ENCODE measurements around the gene MRFAP1. TPM values are rescaled to one million over a fixed set of nuclear protein-coding genes. Genes with fewer than 3 reads are reported as not detected.

MRFAP1 gene
- total and polyA plus RNA-seq, 2 of the 4 experiments (the other 2 are of a cell fraction), result 65.4 to 268 TPM

DNA sequence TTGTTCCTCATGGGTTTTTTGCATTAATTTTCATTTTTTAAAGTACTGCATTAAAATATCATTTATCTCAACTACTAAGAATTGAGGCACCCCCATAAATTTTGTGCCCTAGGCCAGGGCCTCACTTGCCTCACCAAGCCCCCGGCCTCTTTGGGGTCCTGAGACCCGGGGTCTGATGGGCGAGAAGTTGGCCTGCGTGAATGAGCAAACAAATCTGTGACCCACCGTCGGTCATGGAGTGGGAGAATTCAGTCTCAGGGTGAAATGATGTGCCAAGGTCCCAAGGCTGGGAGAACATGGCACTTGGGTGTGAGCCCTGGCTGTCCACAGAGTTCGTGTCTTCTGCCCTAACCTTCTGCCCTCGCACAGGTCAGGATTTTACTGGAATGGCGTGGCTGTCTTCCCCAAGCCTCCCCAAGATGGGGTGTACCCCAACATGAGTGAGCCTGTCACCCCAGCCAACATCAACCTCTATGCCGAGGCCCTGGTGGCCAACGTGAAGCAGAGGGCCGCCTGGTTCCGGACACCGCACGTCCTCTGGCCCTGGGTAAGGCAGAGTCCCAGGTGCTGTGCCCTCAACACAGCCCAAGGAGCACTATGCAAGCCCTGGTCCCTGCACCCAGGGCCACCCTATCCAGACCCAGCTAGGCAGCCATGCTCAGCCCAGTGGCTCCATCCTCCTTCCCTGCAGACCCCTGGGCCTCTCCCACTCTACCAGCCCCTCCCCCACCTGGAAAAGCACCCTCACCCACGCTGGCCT is 47.5 kb upstream of the MRFAP1 start:
- no peak overlapping the region for H2BK5ac ChIP-seq (ENCODE audit: low read depth, low read length, poor library complexity, severe bottlenecking)
- no peak overlapping the region for H4K5ac ChIP-seq (ENCODE audit: low read depth, low read length)
- TF ChIP-seq BHLHE40 (IDR thresholded peaks at IDR 0.05; ENCODE audit: low read depth, low read length), result no peak
- no peak for TF ChIP-seq RAD21 (IDR thresholded peaks at IDR 0.05; ENCODE audit: low read length)
- TF ChIP-seq FOS (IDR thresholded peaks at IDR 0.05; ENCODE audit: low read depth, low read length), result no peak
- no peak for TF ChIP-seq NFE2L2 (IDR thresholded peaks at IDR 0.05; ENCODE audit: low read depth, low read length)
- no peak for TF ChIP-seq MXI1 (IDR thresholded peaks at IDR 0.05; ENCODE audit: borderline replicate concordance, low read depth, low read length)
- TF ChIP-seq CEBPB (IDR thresholded peaks at IDR 0.05; ENCODE audit: low read depth, low read length), result no peak
- TF ChIP-seq, protein P1, sequence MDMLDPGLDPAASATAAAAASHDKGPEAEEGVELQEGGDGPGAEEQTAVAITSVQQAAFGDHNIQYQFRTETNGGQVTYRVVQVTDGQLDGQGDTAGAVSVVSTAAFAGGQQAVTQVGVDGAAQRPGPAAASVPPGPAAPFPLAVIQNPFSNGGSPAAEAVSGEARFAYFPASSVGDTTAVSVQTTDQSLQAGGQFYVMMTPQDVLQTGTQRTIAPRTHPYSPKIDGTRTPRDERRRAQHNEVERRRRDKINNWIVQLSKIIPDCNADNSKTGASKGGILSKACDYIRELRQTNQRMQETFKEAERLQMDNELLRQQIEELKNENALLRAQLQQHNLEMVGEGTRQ (IDR thresholded peaks at IDR 0.05; ENCODE audit: low read depth, low read length), result no peak
- no peak for TF ChIP-seq RCOR1 (IDR thresholded peaks at IDR 0.05; ENCODE audit: insufficient replicate concordance, low read length)
- TF ChIP-seq, protein P2, sequence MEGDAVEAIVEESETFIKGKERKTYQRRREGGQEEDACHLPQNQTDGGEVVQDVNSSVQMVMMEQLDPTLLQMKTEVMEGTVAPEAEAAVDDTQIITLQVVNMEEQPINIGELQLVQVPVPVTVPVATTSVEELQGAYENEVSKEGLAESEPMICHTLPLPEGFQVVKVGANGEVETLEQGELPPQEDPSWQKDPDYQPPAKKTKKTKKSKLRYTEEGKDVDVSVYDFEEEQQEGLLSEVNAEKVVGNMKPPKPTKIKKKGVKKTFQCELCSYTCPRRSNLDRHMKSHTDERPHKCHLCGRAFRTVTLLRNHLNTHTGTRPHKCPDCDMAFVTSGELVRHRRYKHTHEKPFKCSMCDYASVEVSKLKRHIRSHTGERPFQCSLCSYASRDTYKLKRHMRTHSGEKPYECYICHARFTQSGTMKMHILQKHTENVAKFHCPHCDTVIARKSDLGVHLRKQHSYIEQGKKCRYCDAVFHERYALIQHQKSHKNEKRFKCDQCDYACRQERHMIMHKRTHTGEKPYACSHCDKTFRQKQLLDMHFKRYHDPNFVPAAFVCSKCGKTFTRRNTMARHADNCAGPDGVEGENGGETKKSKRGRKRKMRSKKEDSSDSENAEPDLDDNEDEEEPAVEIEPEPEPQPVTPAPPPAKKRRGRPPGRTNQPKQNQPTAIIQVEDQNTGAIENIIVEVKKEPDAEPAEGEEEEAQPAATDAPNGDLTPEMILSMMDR (conservative IDR thresholded peaks at IDR 0.05; ENCODE audit: low read depth, low read length), result no peak
- TF ChIP-seq, protein P3, sequence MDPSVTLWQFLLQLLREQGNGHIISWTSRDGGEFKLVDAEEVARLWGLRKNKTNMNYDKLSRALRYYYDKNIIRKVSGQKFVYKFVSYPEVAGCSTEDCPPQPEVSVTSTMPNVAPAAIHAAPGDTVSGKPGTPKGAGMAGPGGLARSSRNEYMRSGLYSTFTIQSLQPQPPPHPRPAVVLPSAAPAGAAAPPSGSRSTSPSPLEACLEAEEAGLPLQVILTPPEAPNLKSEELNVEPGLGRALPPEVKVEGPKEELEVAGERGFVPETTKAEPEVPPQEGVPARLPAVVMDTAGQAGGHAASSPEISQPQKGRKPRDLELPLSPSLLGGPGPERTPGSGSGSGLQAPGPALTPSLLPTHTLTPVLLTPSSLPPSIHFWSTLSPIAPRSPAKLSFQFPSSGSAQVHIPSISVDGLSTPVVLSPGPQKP (IDR thresholded peaks at IDR 0.05; ENCODE audit: borderline replicate concordance, low read depth, low read length), result no peak
- TF ChIP-seq SMC3 (IDR thresholded peaks at IDR 0.05; ENCODE audit: low read depth, low read length), result no peak
- TF ChIP-seq POLR2A (IDR thresholded peaks at IDR 0.05; ENCODE audit: low read depth, low read length), result no peak
- no peak for TF ChIP-seq CHD1 (IDR thresholded peaks at IDR 0.05; ENCODE audit: low read depth, low read length)
- TF ChIP-seq MAFK (IDR thresholded peaks at IDR 0.05; ENCODE audit: low read depth, low read length), result no peak
- TF ChIP-seq MAZ (IDR thresholded peaks at IDR 0.05; ENCODE audit: borderline replicate concordance, low read depth, low read length), result no peak
- H4K91ac ChIP-seq (ENCODE audit: insufficient read depth, low read depth, low read length), result no peak overlapping the region
- H3K18ac ChIP-seq (ENCODE audit: low read depth, low read length), result no peak overlapping the region
- H3K27ac ChIP-seq (ENCODE audit: insufficient read depth, low read length), result no peak overlapping the region
- H4K8ac ChIP-seq (ENCODE audit: low read depth in 2 of 2, low read length in 2 of 2), result no peak overlapping the region
- H3K79me1 ChIP-seq (ENCODE audit: low read depth in 1 of 2, low read length in 2 of 2), result no peaks in the 10 kb centered on the region
- dilution Hi-C loops (cut with HindIII; ENCODE audit: low sequenced_read_pairs, unreplicated experiment) (no loop called here), in situ Hi-C loops (cut with MboI; ENCODE audit: low sequenced_read_pairs) (no loop called here), intact Hi-C loops (cut with micrococcal nuclease) (no loop called here)
- POLR2A ChIA-PET (ENCODE audit: unreplicated experiment), result no interaction called here
- no peak overlapping the region for H2AFZ ChIP-seq (replicated peaks; ENCODE audit: low read length, poor library complexity)
- no peak overlapping the region for H2BK15ac ChIP-seq (ENCODE audit: low read depth, low read length)
- CTCF ChIA-PET, result no interaction called here
- no peak overlapping the region for H2BK20ac ChIP-seq (ENCODE audit: low read depth, low read length)
- H3K9me1 ChIP-seq (ENCODE audit: insufficient read depth, low read length), result 0 out of 2 replicates have a peak, but pooled peaks cover 3% of the 10 kb centered on the region
- no peak overlapping the region for H2AK5ac ChIP-seq (ENCODE audit: low read depth, low read length)
- no peak overlapping the region for H3K23ac ChIP-seq (ENCODE audit: low read depth, low read length)
- DNase-seq (no peak), ATAC-seq (ENCODE audit: low read depth) (no peak)
- H3K56ac ChIP-seq (ENCODE audit: extremely low read depth, insufficient read depth, low read length), result no peak overlapping the region
- peaks cover 26% of the 10 kb centered on the region for H3K36me3 ChIP-seq (ENCODE audit: control insufficient read depth, insufficient read depth, low read length)
- H2BK120ac ChIP-seq (ENCODE audit: low read depth, low read length), result no peak overlapping the region
- 89% methylated on average over 8 of the region's 16 CpGs; no CpG with 5 or more reads in 1 of the 2 experiments for WGBS, 2 experiments (ENCODE audit: extremely low coverage in 2 of 2, insufficient read length in 1 of 2)
- no peak overlapping the region for H3K4ac ChIP-seq (ENCODE audit: low read depth, low read length)
- H3K14ac ChIP-seq (replicated peaks; ENCODE audit: low read depth, low read length), result no peak overlapping the region
- H3K4me2 ChIP-seq (ENCODE audit: low read depth, low read length), result no peak overlapping the region
- H3K9ac ChIP-seq (ENCODE audit: low read depth, low read length), result no peak overlapping the region
- BruUV-seq (replicated peaks), result no TSS peak
- no peaks in the 10 kb centered on the region for H4K20me1 ChIP-seq (ENCODE audit: insufficient read depth, low read length)
- H3K4me1 ChIP-seq (ENCODE audit: control insufficient read depth, insufficient read depth, low read length), result no peaks in the 10 kb centered on the region
- H3K27me3 ChIP-seq (ENCODE audit: control insufficient read depth, insufficient read depth, low read length), result no peaks in the 10 kb centered on the region
- no peak overlapping the region for H2AK9ac ChIP-seq (replicated peaks; ENCODE audit: low read depth, low read length, poor library complexity)
- H3K4me3 ChIP-seq (ENCODE audit: insufficient read depth, low read depth, low read length), result no peak overlapping the region
- no peaks in the 10 kb centered on the region for H3K9me3 ChIP-seq (ENCODE audit: control insufficient read depth, insufficient read depth, low read length)
